HEK293 (cell line): ENCODE data around the gene PHACTR3.

Experiments
- CTCF ChIP-seq: fragments of 450-650 bp; formaldehyde crosslinking; IDR thresholded peaks from 2 replicates; pipeline ENCODE4 v1.5.1; 2016; ENCODE audit warnings: missing biosample characterization, missing genetic modification characterization
- HOXA7 ChIP-seq: sonication (generic); formaldehyde crosslinking; IDR thresholded peaks from 2 replicates; pipeline ENCODE4 v1.8.1; 2022; ENCODE audit warnings: missing genetic modification reagents, borderline replicate concordance
- ZNF501 ChIP-seq: fragments of 450-650 bp; formaldehyde crosslinking; IDR thresholded peaks from 2 replicates; pipeline ENCODE4 v1.5.1; 2016; ENCODE audit warnings: missing biosample characterization, missing genetic modification characterization

- no peak for TF ChIP-seq CTCF (tag by site-specific recombination)
- TF ChIP-seq ZNF501 (tag by site-specific recombination): no peak
- TF ChIP-seq HOXA7 (CRISPR knock-in tag): no peak
Measured at GRCh38 chr20:59800309-59800708, 196.0 kb downstream of the PHACTR3 start.
